Endothelial cell of umbilical vein (primary cell): Measurements from ENCODE around the gene ARHGEF1. TPM values are rescaled to one million over a fixed set of nuclear protein-coding genes. Genes with fewer than 3 reads are reported as not detected.

Source experiments
- BruUV-seq: library from RNA; stranded (reverse); fragments of 400-500 nt; replicated peaks from 2 replicates; lab custom pipeline; 2021; lab: Mats Ljungman, UMichigan
- CTCF ChIA-PET: fragments of 300-600, 350-600 bp; sonication (Branson Sonifier 250); formaldehyde crosslinking; loops from one replicate; lab custom pipeline; 2021; ENCODE audit warnings: antibody characterized with exemption, inconsistent platforms; lab: Charles Lee
- POLR2A ChIA-PET: fragments of 300-600, 350-600 bp; sonication (Branson Sonifier 250); formaldehyde crosslinking; loops from one replicate; lab custom pipeline; 2021; ENCODE audit warnings: antibody characterized with exemption, inconsistent platforms; lab: Charles Lee
- DNase-seq: peaks from one replicate; pipeline ENCODE4 v3.0.0-alpha.2; 2011; ENCODE audit warnings: low read depth, low spot score
- FAIRE-seq: peaks from 2 replicates; lab custom pipeline; 2011; peaks lifted over from hg19 to GRCh38; lab: Jason Lieb, UNC
- H2AFZ ChIP-seq: 2 replicates; pipeline ENCODE4 v1.6.0; 2012; ENCODE audit warnings: low read depth, low read length, control low read depth, inconsistent platforms
- H3K27ac ChIP-seq: 2 replicates; pipeline ENCODE4 v1.5.1; 2011; ENCODE audit warnings: low read depth, mild to moderate bottlenecking, control low read depth, low read length, moderate library complexity; ENCODE audit not compliant: insufficient read depth
- H3K27me3 ChIP-seq, 2 experiments: 2 replicates each; pipeline versions ENCODE4 v1.6.0 to v1.6.1; 2011; ENCODE audit warnings: low read length in 2 of 2, mixed read lengths in 1 of 2; ENCODE audit not compliant: control insufficient read depth in 2 of 2, insufficient read depth in 2 of 2
- H3K36me3 ChIP-seq, 2 experiments: 2 replicates in 1 of 2; 3 replicates in 1 of 2; pipeline ENCODE4 v1.5.1; 2011; ENCODE audit warnings: low read length in 2 of 2, mild to moderate bottlenecking in 1 of 2, moderate library complexity in 1 of 2; ENCODE audit not compliant: control insufficient read depth in 2 of 2, insufficient read depth in 2 of 2; ENCODE audit errors: extremely low read depth in 1 of 2
- H3K4me1 ChIP-seq: 3 replicates; pipeline ENCODE4 v1.5.1; 2011; ENCODE audit warnings: mild to moderate bottlenecking, low read length; ENCODE audit not compliant: control insufficient read depth, insufficient read depth; ENCODE audit errors: extremely low read depth
- H3K4me2 ChIP-seq: 2 replicates; pipeline ENCODE4 v1.6.1; 2011; ENCODE audit warnings: low read length, control low read depth, mixed read lengths; ENCODE audit not compliant: insufficient read depth
- H3K4me3 ChIP-seq, 3 experiments: fragments of 200-600 bp in 1 of 3; sonication (generic), shearing (Covaris generic) in 1 of 3; replicated peaks in 1 of 3; 2 replicates each; pipeline ENCODE4 v1.5.1; 2011 to 2016; ENCODE audit warnings: control low read depth in 3 of 3, low read length in 3 of 3, mild to moderate bottlenecking in 2 of 3, inconsistent platforms in 1 of 3, low read depth in 1 of 3, moderate library complexity in 1 of 3; ENCODE audit not compliant: insufficient read depth in 1 of 3
- H3K79me2 ChIP-seq: 2 replicates; pipeline ENCODE4 v1.6.0; 2012; ENCODE audit warnings: low read length, inconsistent platforms; ENCODE audit not compliant: control insufficient read depth, insufficient read depth
- H3K9ac ChIP-seq: replicated peaks from 2 replicates; pipeline ENCODE3; 2011; ENCODE audit warnings: low read length, control low read depth; ENCODE audit not compliant: insufficient read depth; ENCODE audit errors: extremely low read depth
- H3K9me1 ChIP-seq: replicated peaks from 3 replicates; pipeline ENCODE4 v1.6.0; 2011; ENCODE audit warnings: mild to moderate bottlenecking, low read length; ENCODE audit not compliant: control insufficient read depth, insufficient read depth; ENCODE audit errors: extremely low read depth
- H3K9me3 ChIP-seq: replicated peaks from 2 replicates; pipeline ENCODE4 v1.5.1; 2012; ENCODE audit warnings: low read length, inconsistent platforms; ENCODE audit not compliant: control insufficient read depth, insufficient read depth
- H4K20me1 ChIP-seq: replicated peaks from 2 replicates; pipeline ENCODE3; 2011; ENCODE audit warnings: mild to moderate bottlenecking, low read length; ENCODE audit not compliant: control insufficient read depth, insufficient read depth; ENCODE audit errors: extremely low read depth
- EZH2 ChIP-seq: IDR thresholded peaks from 2 replicates; pipeline ENCODE4 v1.6.1; 2012; ENCODE audit warnings: borderline replicate concordance, low read depth, mild to moderate bottlenecking, moderate library complexity, low read length, inconsistent platforms; ENCODE audit not compliant: severe bottlenecking
- FOS ChIP-seq: IDR thresholded peaks from 2 replicates; pipeline ENCODE4 v1.6.1; 2011; ENCODE audit warnings: mild to moderate bottlenecking, low read length, moderate library complexity, borderline replicate concordance; ENCODE audit not compliant: insufficient read depth
- GATA2 ChIP-seq: IDR thresholded peaks from 2 replicates; pipeline ENCODE4 v1.7.0; 2011; ENCODE audit warnings: low read depth, mild to moderate bottlenecking, moderate library complexity, mixed read lengths, low read length; ENCODE audit not compliant: insufficient read length, insufficient read depth
- JUN ChIP-seq: IDR thresholded peaks from 2 replicates; pipeline ENCODE4 v1.6.1; 2011; ENCODE audit warnings: borderline replicate concordance, low read depth; ENCODE audit not compliant: insufficient read length, insufficient read depth
- MAX ChIP-seq: IDR thresholded peaks from 2 replicates; pipeline ENCODE4 v1.6.1; 2011; ENCODE audit not compliant: insufficient read depth, insufficient read length
- MYC ChIP-seq: IDR thresholded peaks from one replicate; pipeline ENCODE4 v1.6.1; 2011; ENCODE audit warnings: mild to moderate bottlenecking, low read depth, low read length
- POLR2A ChIP-seq: IDR thresholded peaks from 2 replicates; pipeline ENCODE4 v1.6.1; 2012; ENCODE audit warnings: low read depth, mild to moderate bottlenecking, control low read depth, low read length
- POLR2AphosphoS5 ChIP-seq: IDR thresholded peaks from 2 replicates; pipeline ENCODE4 v1.6.1; 2012; ENCODE audit warnings: low read depth, mild to moderate bottlenecking, control low read depth, low read length, moderate library complexity; ENCODE audit not compliant: insufficient read depth
- dilution Hi-C: fragments of 300-500 bp; cut with MboI; formaldehyde crosslinking; loops from one replicate; pipeline ENCODE4 v1.15.0; 2019; ENCODE audit warnings: low sequenced_read_pairs; ENCODE audit not compliant: extremely low pct_ligation_motif_present
- intact Hi-C: fragments of 100-400 bp; cut with micrococcal nuclease; formaldehyde crosslinking; loops from one replicate; pipeline ENCODE4 v1.10.0; 2022
- polyA plus RNA-seq, 4 experiments: library from polyadenylated mRNA; depleted of rRNA in 3 of 4; stranded (reverse) in 3 of 4; unstranded in 1 of 4; fragments of >200 nt; gene quantifications; 2 replicates each; pipeline versions ENCODE4 v1.2.1 to v1.2.3, GENCODE V29; 2011 to 2012; ENCODE audit warnings: missing spikeins in 1 of 4
- total RNA-seq: library from RNA; stranded (reverse); gene quantifications from 2 replicates; pipeline ENCODE4 v1.2.3, GENCODE V29; 2021
- TF ChIP-seq, protein P1 (sequence below), 2 donors: IDR thresholded peaks; 1 replicate in 1 of 2; 2 replicates in 1 of 2; pipeline ENCODE4 v1.5.1; 2011; ENCODE audit warnings: low read length in 2 of 2, mild to moderate bottlenecking in 2 of 2, moderate library complexity in 2 of 2, control low read depth in 1 of 2, inconsistent platforms in 1 of 2, low read depth in 1 of 2; ENCODE audit not compliant: insufficient read depth in 1 of 2; ENCODE audit errors: extremely low read depth in 1 of 2

Gene ARHGEF1
- total and polyA plus RNA-seq, 2 donors (not counting 3 experiments of a cell fraction or from before 2014, with no cell fraction given) = 65.4 to 123 TPM

DNA sequence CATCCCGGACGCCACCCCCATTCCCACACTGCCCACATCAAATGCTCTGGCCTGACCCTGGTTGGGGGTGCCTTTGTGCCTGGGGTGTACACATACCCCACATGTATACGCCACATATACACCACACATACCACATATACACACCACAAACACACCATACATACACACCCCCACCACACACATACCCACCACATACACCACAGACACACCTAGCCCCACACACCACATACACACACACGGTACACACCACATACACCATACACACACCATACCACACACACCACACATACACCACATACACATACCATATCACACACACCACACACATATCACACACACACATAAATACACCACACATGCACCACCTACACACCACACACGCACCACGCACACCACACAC lies 35.1 kb downstream of the ARHGEF1 start:
- Histone ChIP-seq H3K36me3 (no peaks in the 10 kb centered on the region), H3K4me2 (no peak overlapping the region), H3K9me1 (no peaks in the 10 kb centered on the region), H3K4me3 (no peak overlapping the region), H3K27ac (no peak overlapping the region), H2AFZ (no peak overlapping the region), H4K20me1 (no peaks in the 10 kb centered on the region), H3K27me3 (peaks cover 57 to 62% of the 10 kb centered on the region in 2 experiments), H3K9ac (no peak overlapping the region), H3K4me1 (no peaks in the 10 kb centered on the region), H3K79me2 (no peaks in the 10 kb centered on the region), H3K9me3 (no peaks in the 10 kb centered on the region)
- BruUV-seq = no TSS peak
- POLR2A ChIA-PET = no interaction called here
- dilution Hi-C loops = no loop called here
- CTCF ChIA-PET = no interaction called here
- FAIRE-seq (no peak), DNase-seq (no peak)
- intact Hi-C loops = no loop called here
- no peak for TF ChIP-seq MYC
- TF ChIP-seq JUN = no peak
- TF ChIP-seq FOS = no peak
- TF ChIP-seq POLR2A = no peak
- TF ChIP-seq, protein P1, sequence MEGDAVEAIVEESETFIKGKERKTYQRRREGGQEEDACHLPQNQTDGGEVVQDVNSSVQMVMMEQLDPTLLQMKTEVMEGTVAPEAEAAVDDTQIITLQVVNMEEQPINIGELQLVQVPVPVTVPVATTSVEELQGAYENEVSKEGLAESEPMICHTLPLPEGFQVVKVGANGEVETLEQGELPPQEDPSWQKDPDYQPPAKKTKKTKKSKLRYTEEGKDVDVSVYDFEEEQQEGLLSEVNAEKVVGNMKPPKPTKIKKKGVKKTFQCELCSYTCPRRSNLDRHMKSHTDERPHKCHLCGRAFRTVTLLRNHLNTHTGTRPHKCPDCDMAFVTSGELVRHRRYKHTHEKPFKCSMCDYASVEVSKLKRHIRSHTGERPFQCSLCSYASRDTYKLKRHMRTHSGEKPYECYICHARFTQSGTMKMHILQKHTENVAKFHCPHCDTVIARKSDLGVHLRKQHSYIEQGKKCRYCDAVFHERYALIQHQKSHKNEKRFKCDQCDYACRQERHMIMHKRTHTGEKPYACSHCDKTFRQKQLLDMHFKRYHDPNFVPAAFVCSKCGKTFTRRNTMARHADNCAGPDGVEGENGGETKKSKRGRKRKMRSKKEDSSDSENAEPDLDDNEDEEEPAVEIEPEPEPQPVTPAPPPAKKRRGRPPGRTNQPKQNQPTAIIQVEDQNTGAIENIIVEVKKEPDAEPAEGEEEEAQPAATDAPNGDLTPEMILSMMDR (IDR thresholded peaks at IDR 0.05; ENCODE audit: extremely low read depth in 1 of 2, insufficient read depth in 1 of 2, low read depth in 1 of 2, low read length in 2 of 2) = no peak
- no peak for TF ChIP-seq MAX
- no peak for TF ChIP-seq EZH2
- TF ChIP-seq POLR2AphosphoS5 = no peak
- no peak for TF ChIP-seq GATA2
